ENCODE results near the gene CDH20. TPM values are rescaled to one million over a fixed set of nuclear protein-coding genes. Genes with fewer than 3 reads are reported as not detected.

CDH20 gene
- total and polyA plus RNA-seq, 2 of the 4 experiments (the other 2 are of a cell fraction): not detected

DNA sequence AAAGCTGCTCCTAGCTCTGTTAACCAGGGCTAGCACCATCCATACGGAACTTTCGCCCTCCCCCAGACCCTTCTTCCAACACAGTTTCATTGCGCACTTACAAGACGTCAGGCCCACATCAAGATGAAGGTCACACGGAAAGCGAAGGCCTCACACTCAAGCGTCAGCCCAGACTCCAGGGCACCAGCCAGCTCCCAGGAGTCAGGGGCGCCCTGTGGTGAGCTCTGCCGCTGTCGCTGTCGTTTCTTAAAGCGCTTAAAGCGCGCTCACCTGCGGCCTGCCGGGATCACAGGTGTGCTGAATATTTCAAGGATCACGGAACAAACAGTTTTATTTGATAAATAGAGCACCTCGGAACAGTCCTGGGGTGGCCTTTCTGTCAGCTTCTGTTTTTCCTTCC lies 163.1 kb downstream of the CDH20 start:
- H3K9me3 ChIP-seq (ENCODE audit: control insufficient read depth, insufficient read depth, low read length): no peaks in the 10 kb centered on the region
- no peak overlapping the region for H4K91ac ChIP-seq (ENCODE audit: insufficient read depth, low read depth, low read length)
- no peak overlapping the region for H3K56ac ChIP-seq (ENCODE audit: extremely low read depth, insufficient read depth, low read length)
- TF ChIP-seq, protein P1, sequence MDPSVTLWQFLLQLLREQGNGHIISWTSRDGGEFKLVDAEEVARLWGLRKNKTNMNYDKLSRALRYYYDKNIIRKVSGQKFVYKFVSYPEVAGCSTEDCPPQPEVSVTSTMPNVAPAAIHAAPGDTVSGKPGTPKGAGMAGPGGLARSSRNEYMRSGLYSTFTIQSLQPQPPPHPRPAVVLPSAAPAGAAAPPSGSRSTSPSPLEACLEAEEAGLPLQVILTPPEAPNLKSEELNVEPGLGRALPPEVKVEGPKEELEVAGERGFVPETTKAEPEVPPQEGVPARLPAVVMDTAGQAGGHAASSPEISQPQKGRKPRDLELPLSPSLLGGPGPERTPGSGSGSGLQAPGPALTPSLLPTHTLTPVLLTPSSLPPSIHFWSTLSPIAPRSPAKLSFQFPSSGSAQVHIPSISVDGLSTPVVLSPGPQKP (IDR thresholded peaks at IDR 0.05; ENCODE audit: borderline replicate concordance, low read depth, low read length): no peak
- TF ChIP-seq FOS (IDR thresholded peaks at IDR 0.05; ENCODE audit: low read depth, low read length) (no peak), MXI1 (IDR thresholded peaks at IDR 0.05; ENCODE audit: borderline replicate concordance, low read depth, low read length) (no peak), POLR2A (IDR thresholded peaks at IDR 0.05; ENCODE audit: low read depth, low read length) (no peak), MAZ (IDR thresholded peaks at IDR 0.05; ENCODE audit: borderline replicate concordance, low read depth, low read length) (no peak), BHLHE40 (IDR thresholded peaks at IDR 0.05; ENCODE audit: low read depth, low read length) (no peak), CEBPB (IDR thresholded peaks at IDR 0.05; ENCODE audit: low read depth, low read length) (no peak), RFX5 (IDR thresholded peaks at IDR 0.05; ENCODE audit: low read depth, low read length) (no peak), NFE2L2 (IDR thresholded peaks at IDR 0.05; ENCODE audit: low read depth, low read length) (no peak), RCOR1 (IDR thresholded peaks at IDR 0.05; ENCODE audit: insufficient replicate concordance, low read length) (no peak), MAFK (IDR thresholded peaks at IDR 0.05; ENCODE audit: low read depth, low read length) (no peak)
- TF ChIP-seq, protein P2, sequence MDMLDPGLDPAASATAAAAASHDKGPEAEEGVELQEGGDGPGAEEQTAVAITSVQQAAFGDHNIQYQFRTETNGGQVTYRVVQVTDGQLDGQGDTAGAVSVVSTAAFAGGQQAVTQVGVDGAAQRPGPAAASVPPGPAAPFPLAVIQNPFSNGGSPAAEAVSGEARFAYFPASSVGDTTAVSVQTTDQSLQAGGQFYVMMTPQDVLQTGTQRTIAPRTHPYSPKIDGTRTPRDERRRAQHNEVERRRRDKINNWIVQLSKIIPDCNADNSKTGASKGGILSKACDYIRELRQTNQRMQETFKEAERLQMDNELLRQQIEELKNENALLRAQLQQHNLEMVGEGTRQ (IDR thresholded peaks at IDR 0.05; ENCODE audit: low read depth, low read length): no peak
- TF ChIP-seq, protein P3, sequence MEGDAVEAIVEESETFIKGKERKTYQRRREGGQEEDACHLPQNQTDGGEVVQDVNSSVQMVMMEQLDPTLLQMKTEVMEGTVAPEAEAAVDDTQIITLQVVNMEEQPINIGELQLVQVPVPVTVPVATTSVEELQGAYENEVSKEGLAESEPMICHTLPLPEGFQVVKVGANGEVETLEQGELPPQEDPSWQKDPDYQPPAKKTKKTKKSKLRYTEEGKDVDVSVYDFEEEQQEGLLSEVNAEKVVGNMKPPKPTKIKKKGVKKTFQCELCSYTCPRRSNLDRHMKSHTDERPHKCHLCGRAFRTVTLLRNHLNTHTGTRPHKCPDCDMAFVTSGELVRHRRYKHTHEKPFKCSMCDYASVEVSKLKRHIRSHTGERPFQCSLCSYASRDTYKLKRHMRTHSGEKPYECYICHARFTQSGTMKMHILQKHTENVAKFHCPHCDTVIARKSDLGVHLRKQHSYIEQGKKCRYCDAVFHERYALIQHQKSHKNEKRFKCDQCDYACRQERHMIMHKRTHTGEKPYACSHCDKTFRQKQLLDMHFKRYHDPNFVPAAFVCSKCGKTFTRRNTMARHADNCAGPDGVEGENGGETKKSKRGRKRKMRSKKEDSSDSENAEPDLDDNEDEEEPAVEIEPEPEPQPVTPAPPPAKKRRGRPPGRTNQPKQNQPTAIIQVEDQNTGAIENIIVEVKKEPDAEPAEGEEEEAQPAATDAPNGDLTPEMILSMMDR (conservative IDR thresholded peaks at IDR 0.05; ENCODE audit: low read depth, low read length): no peak
- no peak overlapping the region for H3K4me3 ChIP-seq (ENCODE audit: insufficient read depth, low read depth, low read length)
- no peaks in the 10 kb centered on the region for H4K20me1 ChIP-seq (ENCODE audit: insufficient read depth, low read length)
- no peak overlapping the region for H3K18ac ChIP-seq (ENCODE audit: low read depth, low read length)
- ATAC-seq (ENCODE audit: low read depth) (no peak), DNase-seq (no peak)
- ChIA-PET POLR2A (ENCODE audit: unreplicated experiment) (no interaction called here), CTCF (no interaction called here)
- no peak overlapping the region for H2AFZ ChIP-seq (replicated peaks; ENCODE audit: low read length, poor library complexity)
- in situ Hi-C loops (cut with MboI; ENCODE audit: low sequenced_read_pairs) (loop anchor here (25.0 kb wide), 1 partner anchor 809 kb away; no protein-coding TSS in a partner anchor), intact Hi-C loops (cut with micrococcal nuclease) (no loop called here), dilution Hi-C loops (cut with HindIII; ENCODE audit: low sequenced_read_pairs, unreplicated experiment) (no loop called here)
- no peak overlapping the region for H4K8ac ChIP-seq (ENCODE audit: low read depth in 2 of 2, low read length in 2 of 2)
- no peak overlapping the region for H4K5ac ChIP-seq (ENCODE audit: low read depth, low read length)
- no peak overlapping the region for H3K4ac ChIP-seq (ENCODE audit: low read depth, low read length)
- H3K9ac ChIP-seq (ENCODE audit: low read depth, low read length): no peak overlapping the region
- no peak overlapping the region for H3K27ac ChIP-seq (ENCODE audit: insufficient read depth, low read length)
- no peak overlapping the region for H3K4me2 ChIP-seq (ENCODE audit: low read depth, low read length)
- H3K36me3 ChIP-seq (ENCODE audit: control insufficient read depth, insufficient read depth, low read length): no peaks in the 10 kb centered on the region
- no peaks in the 10 kb centered on the region for H3K79me1 ChIP-seq (ENCODE audit: low read depth in 1 of 2, low read length in 2 of 2)
- no peak overlapping the region for H2BK5ac ChIP-seq (ENCODE audit: low read depth, low read length, poor library complexity, severe bottlenecking)
- no peak overlapping the region for H2BK15ac ChIP-seq (ENCODE audit: low read depth, low read length)
- H3K4me1 ChIP-seq (ENCODE audit: control insufficient read depth, insufficient read depth, low read length): no peaks in the 10 kb centered on the region
- WGBS, 2 experiments (ENCODE audit: extremely low coverage in 2 of 2, insufficient read length in 1 of 2): 63% methylated on average over 9 of the region's 18 CpGs; no CpG with 5 or more reads in 1 of the 2 experiments
- no peak overlapping the region for H2AK5ac ChIP-seq (ENCODE audit: low read depth, low read length)
- BruUV-seq (replicated peaks): no TSS peak
- no peaks in the 10 kb centered on the region for H3K9me1 ChIP-seq (ENCODE audit: insufficient read depth, low read length)
- no peak overlapping the region for H2BK120ac ChIP-seq (ENCODE audit: low read depth, low read length)
- no peak overlapping the region for H3K23ac ChIP-seq (ENCODE audit: low read depth, low read length)
- H2AK9ac ChIP-seq (replicated peaks; ENCODE audit: low read depth, low read length, poor library complexity): peak overlapping the region; percentile 68
- H2BK20ac ChIP-seq (ENCODE audit: low read depth, low read length): no peak overlapping the region
- H3K27me3 ChIP-seq (ENCODE audit: control insufficient read depth, insufficient read depth, low read length): peaks cover 21% of the 10 kb centered on the region
- H3K14ac ChIP-seq (replicated peaks; ENCODE audit: low read depth, low read length): no peak overlapping the region
